GM10847 (cell line): ENCODE data around the gene THAP10.

Source experiments
- POLR2A ChIP-seq: IDR thresholded peaks from 2 replicates; pipeline ENCODE4 v1.6.1; 2011; ENCODE audit not compliant: insufficient read length; ENCODE audit errors: extremely low read depth

The THAP10 gene

DNA sequence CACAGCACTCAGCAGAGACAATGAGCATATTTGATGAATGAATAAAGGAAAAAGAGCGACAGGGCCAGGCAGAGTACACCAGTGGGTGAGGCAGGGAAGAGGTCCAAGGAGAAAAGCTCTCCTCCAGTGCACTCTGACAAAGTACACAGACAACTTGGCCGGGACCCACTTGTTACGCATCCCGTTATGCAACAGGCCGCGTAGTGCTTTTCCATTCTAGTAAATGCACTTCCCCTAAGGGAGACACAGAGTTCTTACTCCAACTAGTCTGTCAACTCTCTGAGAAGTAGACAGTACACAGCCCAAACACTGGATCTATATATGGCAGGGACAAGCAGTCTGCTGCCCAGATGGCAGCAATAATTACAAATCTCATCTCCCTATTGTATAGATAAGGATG lies 56.8 kb downstream of the THAP10 start:
- TF ChIP-seq POLR2A, result no peak

DNA sequence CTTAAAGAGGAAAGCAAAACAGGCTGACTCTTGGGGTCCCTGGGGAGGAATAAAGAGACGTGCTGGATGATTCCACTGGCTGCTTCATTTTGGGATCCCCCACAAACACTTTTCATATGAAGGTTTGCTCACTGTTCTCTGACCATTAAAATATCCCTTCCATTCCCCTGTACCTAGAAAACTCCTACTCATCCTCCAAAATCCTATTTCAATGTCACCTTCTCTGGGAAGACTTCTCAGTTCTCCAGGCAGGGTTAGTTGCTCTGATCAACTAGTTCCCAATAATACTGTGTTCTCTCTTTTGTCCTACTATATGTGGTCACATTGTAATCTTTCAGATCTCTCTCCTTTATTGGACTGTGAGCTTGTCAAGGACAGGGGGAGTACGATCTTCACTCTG lies 57.2 kb downstream of the THAP10 start:
- TF ChIP-seq POLR2A, result no peak

DNA sequence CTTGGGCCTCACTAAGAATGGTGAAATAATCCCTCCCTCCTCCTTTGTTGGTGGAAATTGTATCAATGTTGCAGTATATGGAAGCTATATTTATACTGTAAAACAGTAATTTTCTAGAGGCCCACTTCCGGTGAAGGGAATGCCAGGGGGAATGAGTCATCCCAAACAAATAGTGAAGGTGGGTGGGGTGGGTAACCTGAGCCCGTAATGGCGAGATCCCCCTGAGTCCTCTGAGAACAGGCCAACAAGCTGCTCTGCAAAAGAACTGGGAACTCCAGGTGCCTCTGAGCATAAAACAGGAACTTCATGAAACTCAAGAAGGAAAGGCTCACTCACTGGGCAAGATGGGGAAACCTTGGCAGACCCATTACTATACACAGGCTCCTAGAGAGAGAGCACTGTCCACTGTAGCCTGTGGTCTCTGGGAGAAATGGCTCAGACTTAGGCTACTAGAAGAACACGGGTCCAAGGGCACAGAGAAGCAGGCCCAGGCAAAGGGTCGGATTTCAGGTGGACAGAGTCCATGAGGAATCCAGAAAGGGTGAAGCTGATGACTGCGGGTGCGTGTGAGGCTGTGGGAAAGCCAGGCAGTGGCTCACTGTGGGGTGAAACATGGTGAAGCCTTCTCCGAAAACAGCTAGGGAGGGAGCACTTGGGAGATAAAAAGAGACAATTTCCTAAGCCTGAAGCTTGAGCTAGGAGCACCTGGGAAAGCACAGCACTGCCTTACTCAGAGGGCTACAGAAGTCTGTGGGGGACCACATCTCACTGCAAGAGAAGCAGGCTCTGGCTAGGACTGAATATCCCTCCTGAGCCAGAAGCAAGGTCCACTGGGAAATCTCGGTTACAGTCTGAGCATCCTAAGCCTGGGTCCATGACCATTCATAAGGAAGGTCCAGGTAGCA lies 58.1 kb downstream of the THAP10 start:
- no peak for TF ChIP-seq POLR2A

GRCh38 chr15:70833422-70833821 lies 58.8 kb downstream of the THAP10 start:
- no peak for TF ChIP-seq POLR2A

DNA sequence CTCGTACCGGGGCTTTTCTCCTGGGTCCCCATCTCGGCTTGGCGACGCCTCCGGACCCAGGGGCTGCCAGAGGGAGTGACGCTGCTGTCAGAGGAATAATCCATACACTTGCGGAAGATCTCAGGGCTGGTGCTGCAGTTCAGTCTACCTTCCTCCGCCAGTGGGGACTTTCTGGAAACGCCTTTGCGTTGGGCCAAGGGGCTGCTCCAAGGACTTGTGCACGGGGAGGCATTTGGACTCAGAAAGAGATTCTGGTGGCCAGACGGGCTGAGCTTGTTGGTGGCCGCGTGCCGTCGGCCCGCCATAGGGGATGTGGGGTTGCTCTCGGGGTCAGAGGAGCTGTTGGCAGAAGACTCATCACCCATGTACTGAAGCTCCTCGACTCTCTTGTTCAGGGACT lies 60.1 kb downstream of the THAP10 start:
- TF ChIP-seq POLR2A, result no peak
